SK-N-SH (cell line): ENCODE measurements around the gene ANKRD36. TPM values are rescaled to one million over a fixed set of nuclear protein-coding genes. Genes with fewer than 3 reads are reported as not detected.
"Not testable (repeated sequence)": the region's sequence is repeated elsewhere in the genome, so short reads cannot be mapped to it uniquely, and the experiment has no call there.

Experiments
- CTCF ChIA-PET: fragments of 300-600, 350-600 bp; formaldehyde crosslinking; extraction: SDS; loops from one replicate; lab custom pipeline; 2021; lab: Yijun Ruan, JAX
- POLR2A ChIA-PET: fragments of 350-600 bp; sonication (Branson Sonifier 250); formaldehyde crosslinking; extraction: SDS; loops from one replicate; lab custom pipeline; 2020; ENCODE audit warnings: antibody characterized with exemption, inconsistent platforms; lab: Yijun Ruan, JAX
- DNase-seq: peaks from one replicate; pipeline ENCODE4 v3.0.0; 2012
- H2AFZ ChIP-seq: fragments of 200-600 bp; sonication (generic); 2 replicates; pipeline ENCODE4 v1.8.1; 2016; ENCODE audit warnings: antibody characterized with exemption, mild to moderate bottlenecking, low read depth
- H3F3A ChIP-seq: fragments of 200-600 bp; sonication (generic); replicated peaks from 2 replicates; pipeline ENCODE3; 2016; ENCODE audit warnings: antibody characterized with exemption, mild to moderate bottlenecking; ENCODE audit not compliant: insufficient read depth
- H3K27ac ChIP-seq, 2 experiments: fragments of 200-500 bp in 1 of 2; fragments of 200-600 bp in 1 of 2; sonication (Bioruptor generic) in 1 of 2; sonication (generic), shearing (Covaris generic) in 1 of 2; 2 replicates each; pipeline versions ENCODE4 v1.5.1 to v1.6.1; 2014 to 2016; ENCODE audit warnings: low read depth in 2 of 2, inconsistent platforms in 1 of 2, low read length in 1 of 2, mild to moderate bottlenecking in 1 of 2, mixed read lengths in 1 of 2
- H3K27me3 ChIP-seq: fragments of 200-600 bp; sonication (generic), shearing (Covaris generic); 2 replicates; pipeline ENCODE4 v1.6.1; 2016; ENCODE audit warnings: mixed run types; ENCODE audit not compliant: insufficient read depth
- H3K36me3 ChIP-seq, 2 experiments: fragments of 200-500 bp in 1 of 2; fragments of 200-600 bp in 1 of 2; sonication (Bioruptor generic) in 1 of 2; sonication (generic) in 1 of 2; replicated peaks in 1 of 2; 2 replicates each; pipeline versions ENCODE3 to v1.5.1; 2014 to 2016; ENCODE audit warnings: low read length in 1 of 2, mild to moderate bottlenecking in 1 of 2; ENCODE audit not compliant: insufficient read depth in 2 of 2, control insufficient read depth in 1 of 2
- H3K4me1 ChIP-seq, 2 experiments: fragments of 200-500 bp in 1 of 2; fragments of 200-600 bp in 1 of 2; sonication (Bioruptor generic) in 1 of 2; sonication (generic), shearing (Covaris generic) in 1 of 2; 2 replicates each; pipeline versions ENCODE4 v1.5.1 to v1.6.1; 2014 to 2016; ENCODE audit warnings: low read depth in 1 of 2, low read length in 1 of 2, mixed run types in 1 of 2; ENCODE audit not compliant: insufficient read depth in 2 of 2, control insufficient read depth in 1 of 2
- H3K4me2 ChIP-seq: fragments of 200-600 bp; sonication (generic), shearing (Covaris generic); 2 replicates; pipeline ENCODE4 v1.6.1; 2017; ENCODE audit warnings: mixed run types
- H3K4me3 ChIP-seq, 2 experiments: fragments of 200-500 bp in 1 of 2; fragments of 200-600 bp in 1 of 2; sonication (Bioruptor generic) in 1 of 2; sonication (generic), shearing (Covaris generic) in 1 of 2; 2 replicates each; pipeline versions ENCODE4 v1.5.1 to v1.8.1; 2014 to 2016; ENCODE audit warnings: low read depth in 2 of 2, inconsistent platforms in 1 of 2, low read length in 1 of 2, mild to moderate bottlenecking in 1 of 2, mixed read lengths in 1 of 2, moderate library complexity in 1 of 2
- H3K79me2 ChIP-seq: fragments of 200-600 bp; sonication (generic); 2 replicates; pipeline ENCODE4 v1.8.1; 2017; ENCODE audit warnings: mild to moderate bottlenecking; ENCODE audit not compliant: insufficient read depth
- H3K9ac ChIP-seq: fragments of 200-600 bp; sonication (generic); 2 replicates; pipeline ENCODE4 v1.6.1; 2017; ENCODE audit warnings: mixed run types
- H3K9me2 ChIP-seq: fragments of 200-600 bp; sonication (generic); 2 replicates; pipeline ENCODE4 v1.6.1; 2017; ENCODE audit warnings: mixed run types
- H3K9me3 ChIP-seq: fragments of 200-600 bp; sonication (generic); 2 replicates; pipeline ENCODE4 v1.6.1; 2017; ENCODE audit warnings: mixed run types, mild to moderate bottlenecking, moderate library complexity
- H4K20me1 ChIP-seq: fragments of 200-600 bp; sonication (generic); 2 replicates; pipeline ENCODE4 v1.6.1; 2017; ENCODE audit warnings: mild to moderate bottlenecking, mixed run types; ENCODE audit not compliant: insufficient read depth
- RAD21 ChIP-seq: IDR thresholded peaks from 2 replicates; pipeline ENCODE4 v1.6.1; 2012; ENCODE audit warnings: mild to moderate bottlenecking, low read length
- WGBS: methylation state at CpG from one replicate; pipeline ENCODE4 v1.1.6; 2017; ENCODE audit warnings: low lambda C conversion rate; 5-methylcytosine and 5-hydroxymethylcytosine counted together
- polyA plus RNA-seq, 3 experiments: library from polyadenylated mRNA; depleted of rRNA; stranded (reverse); fragments of >200 nt; gene quantifications; 2 replicates each; pipeline ENCODE4 v1.2.3, GENCODE V29; 2012

The ANKRD36 gene
- polyA plus RNA-seq, 1 of the 3 experiments (the other 2 are of a cell fraction) = 2.9 TPM

- H3F3A ChIP-seq, H3K79me2 ChIP-seq, H3K27me3 ChIP-seq, H4K20me1 ChIP-seq, H3K9me2 ChIP-seq, H3K4me3 ChIP-seq, H3K9me3 ChIP-seq, H3K4me2 ChIP-seq, H3K4me1 ChIP-seq, H3K27ac ChIP-seq, CTCF ChIA-PET, DNase-seq, H3K36me3 ChIP-seq, POLR2A ChIA-PET, H3K9ac ChIP-seq, H2AFZ ChIP-seq: not testable (repeated sequence)
- 17% methylated on average over 2 of the region's 3 CpGs for WGBS
Measured at GRCh38 chr2:97070915-97071314, 42.0 kb upstream of the ANKRD36 start.

- DNase-seq, H3F3A ChIP-seq, H3K4me2 ChIP-seq, H3K9me3 ChIP-seq, H3K9ac ChIP-seq, H2AFZ ChIP-seq, POLR2A ChIA-PET, H3K27me3 ChIP-seq, H3K4me3 ChIP-seq, H4K20me1 ChIP-seq, H3K36me3 ChIP-seq, H3K27ac ChIP-seq, H3K4me1 ChIP-seq, CTCF ChIA-PET, H3K9me2 ChIP-seq, H3K79me2 ChIP-seq: not testable (repeated sequence)
- 80% methylated on average over 8 of the region's 8 CpGs for WGBS
Measured at GRCh38 chr2:97077213-97077612, 35.7 kb upstream of the ANKRD36 start.

GRCh38 chr2:97080855-97081254 lies 32.1 kb upstream of the ANKRD36 start:
- H3K9me2 ChIP-seq, H3K9ac ChIP-seq, H3K4me3 ChIP-seq, H3K4me1 ChIP-seq, H3K79me2 ChIP-seq, H2AFZ ChIP-seq, H4K20me1 ChIP-seq, H3K27ac ChIP-seq, DNase-seq, H3K9me3 ChIP-seq, CTCF ChIA-PET, POLR2A ChIA-PET, H3K36me3 ChIP-seq, H3F3A ChIP-seq, H3K4me2 ChIP-seq, H3K27me3 ChIP-seq: not testable (repeated sequence)
- WGBS = 9% methylated on average over 1 of the region's 10 CpGs

- H3K4me2 ChIP-seq, H3K9me2 ChIP-seq, H2AFZ ChIP-seq, H3F3A ChIP-seq, H3K4me3 ChIP-seq, H3K27ac ChIP-seq, H3K4me1 ChIP-seq, H3K27me3 ChIP-seq, POLR2A ChIA-PET, H3K9ac ChIP-seq, H3K79me2 ChIP-seq, H3K36me3 ChIP-seq, H3K9me3 ChIP-seq, CTCF ChIA-PET, H4K20me1 ChIP-seq: not testable (repeated sequence)
- peak; percentile 35 for TF ChIP-seq RAD21
- WGBS = 60% methylated on average over 1 of the region's 9 CpGs
- DNase-seq = peak; percentile 17
Measured at GRCh38 chr2:97082206-97082605, 30.7 kb upstream of the ANKRD36 start.

- H3K4me2 ChIP-seq, H3K9me2 ChIP-seq, CTCF ChIA-PET, H2AFZ ChIP-seq, H3K36me3 ChIP-seq, H3F3A ChIP-seq, H3K4me1 ChIP-seq, H3K9ac ChIP-seq, H4K20me1 ChIP-seq, H3K79me2 ChIP-seq, H3K9me3 ChIP-seq, H3K27ac ChIP-seq, H3K27me3 ChIP-seq, DNase-seq, H3K4me3 ChIP-seq, POLR2A ChIA-PET: not testable (repeated sequence)
- WGBS = 76% methylated on average over 7 of the region's 7 CpGs
Measured at GRCh38 chr2:97083516-97083915, 29.4 kb upstream of the ANKRD36 start.

- H4K20me1 ChIP-seq, H3K4me2 ChIP-seq, H3K27ac ChIP-seq, H2AFZ ChIP-seq, H3K27me3 ChIP-seq, H3K9ac ChIP-seq, H3K79me2 ChIP-seq, H3K4me1 ChIP-seq, H3K4me3 ChIP-seq, H3K9me2 ChIP-seq, POLR2A ChIA-PET, H3K9me3 ChIP-seq, H3F3A ChIP-seq, H3K36me3 ChIP-seq, CTCF ChIA-PET, DNase-seq: not testable (repeated sequence)
- 100% methylated on average over 1 of the region's 7 CpGs for WGBS
Measured at GRCh38 chr2:97085093-97085492, 27.9 kb upstream of the ANKRD36 start.

- H3K4me3 ChIP-seq, H3K27ac ChIP-seq, H3K9ac ChIP-seq, H2AFZ ChIP-seq, DNase-seq, H3F3A ChIP-seq, H3K79me2 ChIP-seq, POLR2A ChIA-PET, H3K4me2 ChIP-seq, CTCF ChIA-PET, H3K4me1 ChIP-seq, H3K9me3 ChIP-seq, H4K20me1 ChIP-seq, H3K36me3 ChIP-seq, H3K9me2 ChIP-seq, H3K27me3 ChIP-seq: not testable (repeated sequence)
- WGBS = 91% methylated on average over 1 of the region's 1 CpG
Measured at GRCh38 chr2:97088706-97089105, 24.2 kb upstream of the ANKRD36 start.
